GM18951 (cell line): ENCODE results near the gene THSD4.

Experiments
- POLR2A ChIP-seq: IDR thresholded peaks from 4 replicates; pipeline ENCODE4 v1.6.1; 2011; ENCODE audit warnings: mild to moderate bottlenecking; ENCODE audit not compliant: insufficient read length, insufficient read depth; ENCODE audit errors: extremely low read depth
- in situ Hi-C: fragments of 300-500 bp; cut with MboI; formaldehyde crosslinking; loops from one replicate; pipeline ENCODE4 v1.12.0; 2022; ENCODE audit warnings: low sequenced_read_pairs, mixed read lengths, inconsistent platforms; ENCODE audit not compliant: unreplicated experiment

The THSD4 gene

GRCh38 chr15:71106802-71107500 lies 8.3 kb upstream of the THSD4 start:
- TF ChIP-seq POLR2A = no peak
- in situ Hi-C loops = no loop called here

- in situ Hi-C loops = no loop called here
- no peak for TF ChIP-seq POLR2A
Observed at GRCh38 chr15:71107501-71107815, 7.8 kb upstream of the THSD4 start.

- TF ChIP-seq POLR2A = no peak
- in situ Hi-C loops = no loop called here
Observed at GRCh38 chr15:71109130-71109529, 6.1 kb upstream of the THSD4 start.

- TF ChIP-seq POLR2A = no peak
- in situ Hi-C loops = no loop called here
Observed at GRCh38 chr15:71109905-71110304, 5.4 kb upstream of the THSD4 start.

GRCh38 chr15:71110405-71111180 lies 4.7 kb upstream of the THSD4 start:
- in situ Hi-C loops = no loop called here

GRCh38 chr15:71111181-71111565 lies 4.1 kb upstream of the THSD4 start:
- no peak for TF ChIP-seq POLR2A
- in situ Hi-C loops = no loop called here

More at GRCh38 chr15:71110405-71111180, 4.7 kb upstream of the THSD4 start:
- no peak for TF ChIP-seq POLR2A

- no peak for TF ChIP-seq POLR2A
- in situ Hi-C loops = no loop called here
Observed at GRCh38 chr15:71111950-71112349, 3.3 kb upstream of the THSD4 start.

GRCh38 chr15:71112429-71112828 lies 2.8 kb upstream of the THSD4 start:
- no peak for TF ChIP-seq POLR2A
- in situ Hi-C loops = no loop called here

- in situ Hi-C loops = no loop called here
- no peak for TF ChIP-seq POLR2A
Observed at GRCh38 chr15:71114066-71114680, 1.1 kb upstream of the THSD4 start.

- TF ChIP-seq POLR2A = no peak
- in situ Hi-C loops = no loop called here
Observed at GRCh38 chr15:71115567-71116351, 488 bp downstream of the THSD4 start.

GRCh38 chr15:71116366-71116765 lies 1.1 kb downstream of the THSD4 start:
- in situ Hi-C loops = no loop called here
- TF ChIP-seq POLR2A = no peak

- TF ChIP-seq POLR2A = no peak
- in situ Hi-C loops = no loop called here
Observed at GRCh38 chr15:71116942-71117341, 1.7 kb downstream of the THSD4 start.

- in situ Hi-C loops = no loop called here
- TF ChIP-seq POLR2A = no peak
Observed at GRCh38 chr15:71117714-71118305, 2.5 kb downstream of the THSD4 start.
